T-helper 1 cell (primary cell): ENCODE data around the gene ZGPAT.
A peak's percentile ranks its signal among the peaks of the same experiment; 100 is the strongest.

Experiments
- DNase-seq, 5 donors: peaks; one replicate each; pipeline ENCODE4 v3.0.0-alpha.2; 2012 to 2020

Gene ZGPAT

DNA sequence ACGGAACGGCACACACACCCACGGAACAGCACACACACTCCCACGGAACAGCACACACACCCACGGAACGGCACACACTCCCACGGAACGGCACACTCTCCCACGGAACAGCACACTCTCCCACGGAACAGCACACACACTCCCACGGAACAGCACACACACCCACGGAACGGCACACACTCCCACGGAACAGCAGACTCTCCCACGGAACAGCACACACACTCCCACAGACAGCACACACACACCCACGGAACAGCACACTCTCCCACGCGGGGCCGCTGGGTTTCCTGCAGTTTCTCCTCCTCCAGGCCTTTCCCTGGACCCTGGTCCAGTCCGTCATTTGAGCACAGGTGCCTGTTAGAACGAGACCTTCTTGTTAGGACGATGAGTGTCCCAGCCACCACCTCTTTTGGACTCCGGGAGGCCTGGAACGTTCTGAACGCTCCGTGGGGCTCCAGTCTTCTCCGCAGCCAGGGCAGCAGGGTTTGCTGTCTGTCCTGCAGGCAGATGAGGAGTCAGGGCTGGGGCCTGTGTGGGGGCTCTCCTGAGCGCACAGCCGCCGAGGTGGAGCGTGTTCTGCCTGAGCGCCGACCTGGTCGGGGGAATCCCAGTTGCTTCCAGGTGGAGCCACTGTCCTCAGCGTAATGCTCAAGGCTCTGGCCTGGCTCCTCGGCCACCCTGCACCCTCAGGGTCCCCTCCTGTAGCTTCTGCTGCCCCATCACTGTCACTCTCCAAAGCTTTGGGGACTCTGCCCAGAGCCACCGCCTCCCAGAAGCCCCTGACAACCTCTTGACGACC, 29.0 kb upstream of the ZGPAT start:
- DNase-seq = no peak

- DNase-seq = no peak
These were observed 28.0 kb upstream of the ZGPAT start for GRCh38 chr20:63679799-63680305.

DNA sequence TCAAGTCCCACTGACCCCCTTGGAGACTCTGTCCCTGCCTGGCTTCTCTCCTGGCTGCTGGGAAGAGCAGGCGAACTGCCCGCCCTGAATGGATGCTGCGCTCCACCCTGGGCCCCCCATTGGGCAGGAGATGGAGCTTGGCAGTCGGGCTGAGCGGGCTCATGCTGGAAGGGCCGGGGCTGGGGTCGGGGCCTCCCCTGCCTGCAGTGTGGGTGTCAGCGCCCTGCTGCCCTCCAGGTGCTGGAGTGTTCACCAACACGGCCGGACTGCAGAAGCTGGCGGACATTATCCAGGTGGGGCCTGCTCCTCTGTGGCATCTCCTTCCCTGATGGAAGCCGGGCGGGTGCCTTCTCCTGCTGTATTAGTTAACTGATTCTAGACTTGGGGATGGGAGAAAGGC, 27.4 kb upstream of the ZGPAT start:
- DNase-seq = no peak

DNA sequence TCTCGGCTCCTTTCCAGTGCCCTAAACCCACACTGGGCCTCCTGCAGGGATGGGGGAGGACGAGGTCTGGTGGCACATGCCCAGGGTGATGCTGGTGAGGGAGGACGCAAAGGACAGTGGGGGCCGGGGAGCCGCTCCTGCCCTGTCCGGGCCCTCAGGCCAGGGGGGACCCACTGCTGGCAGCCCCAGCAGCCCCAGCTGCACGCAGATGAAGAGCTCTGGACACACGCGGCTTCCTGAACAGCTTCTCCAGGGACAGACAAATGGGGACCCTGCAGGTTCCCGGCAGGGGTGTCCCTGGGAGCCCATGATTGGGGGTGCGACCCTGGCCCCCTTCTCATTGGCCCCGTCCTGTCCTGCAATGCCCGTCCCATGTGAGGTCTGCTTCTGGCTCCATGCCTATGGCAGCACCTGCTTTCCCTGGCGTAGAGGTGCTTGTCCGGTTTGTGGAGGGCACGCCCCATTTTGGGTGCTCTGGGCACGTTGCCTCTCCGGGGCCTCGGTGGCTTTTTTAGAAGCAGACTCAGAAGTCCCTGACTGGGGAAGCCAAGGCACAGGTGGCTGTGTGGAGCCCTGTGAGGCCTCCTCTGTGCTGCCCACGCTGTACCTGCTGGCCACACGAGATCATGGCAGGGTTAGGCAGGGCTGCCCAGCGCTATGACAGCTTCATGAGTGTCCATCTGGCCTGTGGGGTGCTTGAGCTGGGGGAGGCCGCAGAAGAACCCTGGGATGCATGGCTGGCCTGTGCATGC, 26.8 kb upstream of the ZGPAT start:
- DNase-seq = no peak

DNA sequence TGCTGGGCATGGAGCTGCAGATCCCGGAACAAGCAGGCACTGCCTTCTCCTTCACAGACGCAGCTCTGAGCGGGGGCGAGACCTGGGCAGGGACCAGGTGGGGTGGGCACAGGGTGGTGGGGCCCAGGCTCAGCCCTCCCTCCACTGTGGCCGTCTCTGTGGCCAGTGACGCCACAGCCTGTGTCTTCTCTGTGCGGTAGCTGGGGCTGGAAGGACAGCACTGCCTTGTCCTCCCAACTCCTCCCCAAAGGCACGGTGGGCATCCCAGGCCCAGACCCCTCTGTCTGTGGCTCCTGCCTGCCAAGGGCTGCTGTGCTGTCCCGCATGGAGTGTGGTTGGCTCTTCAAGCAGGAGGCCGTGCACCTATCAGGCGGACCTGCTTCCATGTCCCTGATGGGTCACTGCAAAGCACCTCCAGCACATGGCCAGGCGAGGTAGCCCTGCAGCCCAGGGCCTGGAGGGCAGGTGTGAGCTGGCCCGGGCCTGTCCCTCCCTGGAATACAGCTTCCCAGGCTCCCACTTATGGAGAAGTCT, 26.2 kb upstream of the ZGPAT start:
- DNase-seq = no peak

DNA sequence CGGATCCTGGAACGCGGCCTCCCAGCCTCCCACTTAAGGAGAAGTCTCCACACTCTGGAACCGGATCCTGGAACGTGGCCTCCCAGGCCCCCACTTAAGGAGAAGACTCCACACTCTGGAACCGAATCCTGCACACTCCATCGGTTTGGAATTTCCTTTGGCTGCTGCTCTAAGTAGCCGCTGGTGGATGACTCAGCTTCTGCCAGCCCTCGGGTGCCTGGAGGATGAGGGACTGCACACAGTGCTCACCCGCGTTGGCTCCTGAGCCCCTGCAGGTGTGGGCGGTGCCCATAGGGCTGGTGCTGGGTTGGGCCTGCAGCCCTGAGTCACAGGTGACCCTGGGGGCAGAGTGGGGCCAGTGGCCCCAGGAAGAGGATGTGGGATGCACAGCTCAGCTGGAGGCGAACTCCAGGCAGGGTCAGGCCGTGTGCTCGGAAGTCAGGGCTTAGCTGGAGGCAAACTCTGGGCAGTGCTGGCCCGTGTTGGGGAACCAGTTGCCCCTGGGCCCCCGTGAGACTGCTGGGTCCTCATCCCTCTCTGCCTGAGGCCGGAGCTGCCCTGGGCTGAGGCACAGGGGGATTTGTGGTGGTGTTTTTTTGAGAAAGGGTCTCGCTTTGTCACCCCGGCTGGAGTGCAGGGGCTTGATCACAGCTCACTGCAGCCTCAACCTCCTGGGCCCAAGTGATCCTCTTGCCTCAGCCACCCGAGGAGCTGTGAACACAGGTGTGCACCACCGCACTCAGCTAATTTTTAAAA, 25.3 kb upstream of the ZGPAT start:
- DNase-seq = no peak

DNA sequence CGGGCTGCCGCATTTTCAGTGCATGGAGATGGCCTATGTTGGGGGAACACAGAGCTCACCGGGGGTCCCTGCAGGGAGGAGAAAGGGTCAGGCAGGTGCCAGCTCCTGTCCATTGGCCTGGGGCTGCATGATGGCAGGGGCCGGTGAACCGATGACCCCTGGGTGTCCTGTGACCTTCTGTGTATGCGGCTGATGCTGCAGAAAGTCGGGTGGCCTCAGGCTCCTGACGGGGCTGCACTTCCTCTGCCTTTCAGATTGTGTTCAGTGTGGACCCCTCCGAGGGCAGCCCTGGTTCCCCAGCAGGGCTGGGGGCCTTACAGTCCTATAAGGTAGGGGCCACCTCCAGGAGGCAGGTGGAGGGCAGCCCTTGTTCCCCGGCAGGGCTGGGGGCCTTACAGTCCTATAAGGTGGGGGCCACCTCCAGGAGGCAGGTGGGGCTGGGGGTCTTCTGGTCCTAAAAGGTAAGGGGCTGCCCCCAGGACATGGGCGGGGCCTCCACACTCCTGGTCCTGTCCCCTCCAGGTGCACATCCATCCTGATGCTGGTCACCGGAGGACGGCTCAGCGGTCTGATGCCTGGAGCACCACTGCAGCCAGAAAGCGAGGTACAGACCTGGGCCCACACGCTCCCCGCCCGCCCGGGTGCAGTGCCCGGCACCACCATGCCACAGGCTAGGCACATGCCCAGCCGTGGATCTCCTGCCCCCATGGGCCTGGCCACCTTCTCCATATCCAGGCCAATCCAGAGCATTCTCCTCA, 22.4 kb upstream of the ZGPAT start:
- DNase-seq = no peak

- DNase-seq = no peak
These were observed 21.7 kb upstream of the ZGPAT start for GRCh38 chr20:63686094-63686491.

- DNase-seq = peak in 1 of 5 donors; percentile 23
These were observed 21.1 kb upstream of the ZGPAT start for GRCh38 chr20:63686492-63687321.

DNA sequence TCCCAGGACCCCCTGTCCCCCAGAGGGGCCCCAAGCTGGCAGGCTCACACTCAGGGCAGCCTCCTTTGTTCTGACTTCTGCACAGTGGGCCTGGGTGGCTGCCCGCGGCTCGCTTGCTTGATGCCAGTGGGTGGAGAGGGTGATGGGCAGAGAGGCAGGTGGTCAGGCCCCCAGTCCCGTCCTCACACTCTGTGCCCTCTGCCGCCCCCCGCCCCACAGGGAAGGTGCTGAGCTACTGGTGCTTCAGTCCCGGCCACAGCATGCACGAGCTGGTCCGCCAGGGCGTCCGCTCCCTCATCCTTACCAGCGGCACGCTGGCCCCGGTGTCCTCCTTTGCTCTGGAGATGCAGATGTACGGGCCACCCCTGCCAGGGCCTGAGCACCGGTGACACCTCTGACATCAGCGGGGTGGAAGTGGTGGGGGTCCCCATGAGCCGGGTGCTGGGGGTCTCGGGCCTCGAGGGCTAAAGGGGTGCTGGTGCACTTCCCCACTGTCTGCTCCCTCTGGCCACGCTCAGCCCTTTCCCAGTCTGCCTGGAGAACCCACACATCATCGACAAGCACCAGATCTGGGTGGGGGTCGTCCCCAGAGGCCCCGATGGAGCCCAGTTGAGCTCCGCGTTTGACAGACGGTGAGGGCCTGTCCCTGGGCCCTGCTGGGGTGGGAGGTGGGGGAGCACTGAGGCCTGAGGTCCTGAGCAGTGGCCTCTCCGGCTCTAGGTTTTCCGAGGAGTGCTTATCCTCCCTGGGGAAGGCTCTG, 20.2 kb upstream of the ZGPAT start:
- DNase-seq = no peak

DNA sequence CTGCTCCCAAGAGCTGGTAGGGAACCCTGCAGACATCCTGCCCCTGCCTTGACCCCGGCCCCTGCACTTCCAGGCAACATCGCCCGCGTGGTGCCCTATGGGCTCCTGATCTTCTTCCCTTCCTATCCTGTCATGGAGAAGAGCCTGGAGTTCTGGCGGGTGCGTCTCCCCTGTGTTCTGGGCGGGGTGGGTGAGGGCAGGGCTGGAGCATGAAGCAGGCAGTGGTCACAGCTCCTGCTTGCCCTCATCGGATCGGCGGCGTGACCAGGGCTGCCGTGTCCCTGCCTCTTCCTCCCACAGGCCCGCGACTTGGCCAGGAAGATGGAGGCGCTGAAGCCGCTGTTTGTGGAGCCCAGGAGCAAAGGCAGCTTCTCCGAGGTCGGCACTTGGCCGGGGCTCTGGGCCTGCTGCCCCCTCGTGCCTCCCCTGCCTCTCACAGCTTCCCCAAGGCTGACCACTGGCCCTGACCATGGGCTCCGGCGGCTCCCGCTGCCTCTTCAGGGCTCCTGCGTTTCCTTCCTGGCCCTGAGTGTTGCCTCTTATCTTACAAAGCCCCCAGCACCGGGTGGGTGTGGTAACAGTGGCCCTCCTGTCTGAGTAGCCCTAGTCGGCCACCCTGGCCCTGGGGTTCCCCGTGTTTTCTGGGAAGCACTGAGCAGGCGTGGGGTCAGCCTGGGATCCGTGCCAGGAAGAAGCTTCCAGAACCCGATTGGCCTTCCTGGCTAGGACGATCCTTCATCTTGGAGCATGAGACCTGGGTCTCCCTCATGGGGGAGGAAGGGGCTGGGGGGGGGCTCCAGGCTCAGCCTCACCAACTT, 19.4 kb upstream of the ZGPAT start:
- no peak for DNase-seq

DNA sequence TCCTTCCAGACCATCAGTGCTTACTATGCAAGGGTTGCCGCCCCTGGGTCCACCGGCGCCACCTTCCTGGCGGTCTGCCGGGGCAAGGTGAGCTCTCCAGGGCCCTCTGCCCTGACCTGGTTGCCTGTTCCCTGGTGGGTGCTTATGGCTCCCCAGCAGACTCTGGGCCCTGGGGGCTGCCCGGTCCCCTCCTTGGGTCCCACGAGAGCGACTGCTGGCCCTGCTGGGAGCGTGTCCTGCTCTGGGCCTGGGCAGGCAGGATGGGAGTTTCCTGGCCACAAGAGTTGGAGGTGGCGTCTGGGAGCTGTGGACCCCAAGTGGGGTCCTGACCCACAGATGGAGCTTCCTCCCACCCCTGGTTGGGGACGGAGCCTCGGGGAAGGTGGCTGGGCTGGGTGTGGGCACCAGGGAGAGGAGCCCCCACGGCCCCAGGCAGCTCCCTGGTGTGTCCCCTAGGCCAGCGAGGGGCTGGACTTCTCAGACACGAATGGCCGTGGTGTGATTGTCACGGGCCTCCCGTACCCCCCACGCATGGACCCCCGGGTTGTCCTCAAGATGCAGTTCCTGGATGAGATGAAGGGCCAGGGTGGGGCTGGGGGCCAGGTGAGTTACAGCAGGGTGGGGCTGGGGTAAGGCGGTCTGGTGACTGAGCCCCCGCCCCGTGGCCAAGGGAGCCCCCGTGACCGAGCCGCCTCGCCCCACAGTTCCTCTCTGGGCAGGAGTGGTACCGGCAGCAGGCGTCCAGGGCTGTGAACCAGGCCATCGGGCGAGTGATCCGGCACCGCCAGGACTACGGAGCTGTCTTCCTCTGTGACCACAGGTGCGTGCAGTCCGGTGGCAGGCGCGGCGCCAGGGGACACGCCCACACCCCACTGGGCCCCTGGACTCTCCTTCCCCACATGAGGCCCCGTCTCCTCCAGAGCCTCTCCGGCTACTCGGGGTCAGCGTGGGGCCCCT, 18.5 kb upstream of the ZGPAT start:
- DNase-seq = no peak

- no peak for DNase-seq
These were observed 17.6 kb upstream of the ZGPAT start for GRCh38 chr20:63690003-63690897.

- no peak for DNase-seq
These were observed 16.7 kb upstream of the ZGPAT start for GRCh38 chr20:63690898-63691710.

GRCh38 chr20:63691711-63692435, 16.0 kb upstream of the ZGPAT start:
- no peak for DNase-seq
